Left hindlimb (tissue), 1 donor: ENCODE results near the gene UGGT2.
"Not testable (repeated sequence)": the region's sequence is repeated elsewhere in the genome, so short reads cannot be mapped to it uniquely, and the experiment has no call there.

ENCODE experiments used
- DNase-seq: peaks from one replicate; pipeline ENCODE4 v3.0.0-alpha.2; 2018

Gene UGGT2

GRCh38 chr13:96046449-96047126 is 6.6 kb downstream of the UGGT2 start:
- DNase-seq: not testable (repeated sequence)

- no peak for DNase-seq
These were observed 9.0 kb downstream of the UGGT2 start for GRCh38 chr13:96044238-96044637.

GRCh38 chr13:96041326-96042110 is 11.7 kb downstream of the UGGT2 start:
- no peak for DNase-seq

- DNase-seq: no peak
These were observed 16.7 kb downstream of the UGGT2 start for GRCh38 chr13:96036515-96036914.

GRCh38 chr13:96034662-96035061 is 18.5 kb downstream of the UGGT2 start:
- no peak for DNase-seq

GRCh38 chr13:96033220-96034015 is 19.8 kb downstream of the UGGT2 start:
- no peak for DNase-seq

- no peak for DNase-seq
These were observed 20.5 kb downstream of the UGGT2 start for GRCh38 chr13:96032717-96033116.

GRCh38 chr13:96029002-96029401 is 24.2 kb downstream of the UGGT2 start:
- DNase-seq: no peak

- DNase-seq: no peak
These were observed 25.7 kb downstream of the UGGT2 start for GRCh38 chr13:96027496-96027895.

GRCh38 chr13:96025283-96025682 is 27.9 kb downstream of the UGGT2 start:
- DNase-seq: no peak

- no peak for DNase-seq
These were observed 32.3 kb downstream of the UGGT2 start for GRCh38 chr13:96020931-96021330.

GRCh38 chr13:96020155-96020575 is 33.0 kb downstream of the UGGT2 start:
- peak; percentile 40 for DNase-seq

- no peak for DNase-seq
These were observed 35.1 kb downstream of the UGGT2 start for GRCh38 chr13:96018135-96018534.

GRCh38 chr13:96011291-96011872 is 41.8 kb downstream of the UGGT2 start:
- no peak for DNase-seq

- DNase-seq: no peak
These were observed 49.9 kb downstream of the UGGT2 start for GRCh38 chr13:96003304-96003703.

GRCh38 chr13:96002322-96003131 is 50.7 kb downstream of the UGGT2 start:
- DNase-seq: no peak

GRCh38 chr13:96000069-96000468 is 53.1 kb downstream of the UGGT2 start:
- no peak for DNase-seq

GRCh38 chr13:95987841-95988240 is 65.4 kb downstream of the UGGT2 start:
- DNase-seq: no peak

- no peak for DNase-seq
These were observed 71.1 kb downstream of the UGGT2 start for GRCh38 chr13:95982144-95982543.

GRCh38 chr13:95972651-95973050 is 80.5 kb downstream of the UGGT2 start:
- not testable (repeated sequence) for DNase-seq

GRCh38 chr13:95970878-95971277 is 82.3 kb downstream of the UGGT2 start:
- DNase-seq: no peak

GRCh38 chr13:95968906-95969305 is 84.3 kb downstream of the UGGT2 start:
- no peak for DNase-seq
